ENCODE data around the gene CHTOP. TPM values are rescaled to one million over a fixed set of nuclear protein-coding genes. Genes with fewer than 3 reads are reported as not detected.

CHTOP gene
- polyA plus RNA-seq, 1 experiment: 36.8 TPM

DNA sequence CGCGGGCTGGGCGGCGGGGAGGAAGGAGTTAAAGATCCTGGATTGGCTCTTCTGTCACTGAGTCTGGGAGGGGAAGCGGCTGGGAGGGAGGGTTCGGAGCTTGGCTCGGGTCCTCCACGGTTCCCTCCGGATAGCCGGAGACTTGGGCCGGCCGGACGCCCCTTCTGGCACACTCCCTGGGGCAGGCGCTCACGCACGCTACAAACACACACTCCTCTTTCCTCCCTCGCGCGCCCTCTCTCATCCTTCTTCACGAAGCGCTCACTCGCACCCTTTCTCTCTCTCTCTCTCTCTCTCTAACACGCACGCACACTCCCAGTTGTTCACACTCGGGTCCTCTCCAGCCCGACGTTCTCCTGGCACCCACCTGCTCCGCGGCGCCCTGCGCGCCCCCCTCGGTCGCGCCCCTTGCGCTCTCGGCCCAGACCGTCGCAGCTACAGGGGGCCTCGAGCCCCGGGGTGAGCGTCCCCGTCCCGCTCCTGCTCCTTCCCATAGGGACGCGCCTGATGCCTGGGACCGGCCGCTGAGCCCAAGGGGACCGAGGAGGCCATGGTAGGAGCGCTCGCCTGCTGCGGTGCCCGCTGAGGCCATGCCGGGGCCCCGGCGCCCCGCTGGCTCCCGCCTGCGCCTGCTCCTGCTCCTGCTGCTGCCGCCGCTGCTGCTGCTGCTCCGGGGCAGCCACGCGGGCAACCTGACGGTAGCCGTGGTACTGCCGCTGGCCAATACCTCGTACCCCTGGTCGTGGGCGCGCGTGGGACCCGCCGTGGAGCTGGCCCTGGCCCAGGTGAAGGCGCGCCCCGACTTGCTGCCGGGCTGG is 44.9 kb downstream of the CHTOP start, which contains the start of gene NPR1:
Gene NPR1 (plus strand): TSS at position 170 of the 818 bp plus-strand sequence. CDS start 421 bp downstream, at position 591.
- peak within 1 kb of the TSS; percentile 29 for H3K4me3 ChIP-seq (ENCODE audit: low read depth, low read length)
- H3K36me3 ChIP-seq (ENCODE audit: control insufficient read depth, insufficient read depth, low read length): no peaks in the 10 kb centered on the region
- TF ChIP-seq, protein P1, sequence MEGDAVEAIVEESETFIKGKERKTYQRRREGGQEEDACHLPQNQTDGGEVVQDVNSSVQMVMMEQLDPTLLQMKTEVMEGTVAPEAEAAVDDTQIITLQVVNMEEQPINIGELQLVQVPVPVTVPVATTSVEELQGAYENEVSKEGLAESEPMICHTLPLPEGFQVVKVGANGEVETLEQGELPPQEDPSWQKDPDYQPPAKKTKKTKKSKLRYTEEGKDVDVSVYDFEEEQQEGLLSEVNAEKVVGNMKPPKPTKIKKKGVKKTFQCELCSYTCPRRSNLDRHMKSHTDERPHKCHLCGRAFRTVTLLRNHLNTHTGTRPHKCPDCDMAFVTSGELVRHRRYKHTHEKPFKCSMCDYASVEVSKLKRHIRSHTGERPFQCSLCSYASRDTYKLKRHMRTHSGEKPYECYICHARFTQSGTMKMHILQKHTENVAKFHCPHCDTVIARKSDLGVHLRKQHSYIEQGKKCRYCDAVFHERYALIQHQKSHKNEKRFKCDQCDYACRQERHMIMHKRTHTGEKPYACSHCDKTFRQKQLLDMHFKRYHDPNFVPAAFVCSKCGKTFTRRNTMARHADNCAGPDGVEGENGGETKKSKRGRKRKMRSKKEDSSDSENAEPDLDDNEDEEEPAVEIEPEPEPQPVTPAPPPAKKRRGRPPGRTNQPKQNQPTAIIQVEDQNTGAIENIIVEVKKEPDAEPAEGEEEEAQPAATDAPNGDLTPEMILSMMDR (IDR thresholded peaks at IDR 0.05; ENCODE audit: insufficient read depth, low read depth, low read length): no peak
- no peak for DNase-seq (ENCODE audit: low read depth)
- POLR2A ChIA-PET: no interaction called here
- H3K27me3 ChIP-seq (ENCODE audit: control insufficient read depth, insufficient read depth, low read length): peaks cover 38% of the 10 kb centered on the region
- CTCF ChIA-PET: interaction anchor here (0.6 to 4.5 kb wide), 20 partner anchors 8 to 1330 kb away, joined by 3 to 43 read pairs (median 4); partner anchors contain the start of genes ILF2 and RAB13

DNA sequence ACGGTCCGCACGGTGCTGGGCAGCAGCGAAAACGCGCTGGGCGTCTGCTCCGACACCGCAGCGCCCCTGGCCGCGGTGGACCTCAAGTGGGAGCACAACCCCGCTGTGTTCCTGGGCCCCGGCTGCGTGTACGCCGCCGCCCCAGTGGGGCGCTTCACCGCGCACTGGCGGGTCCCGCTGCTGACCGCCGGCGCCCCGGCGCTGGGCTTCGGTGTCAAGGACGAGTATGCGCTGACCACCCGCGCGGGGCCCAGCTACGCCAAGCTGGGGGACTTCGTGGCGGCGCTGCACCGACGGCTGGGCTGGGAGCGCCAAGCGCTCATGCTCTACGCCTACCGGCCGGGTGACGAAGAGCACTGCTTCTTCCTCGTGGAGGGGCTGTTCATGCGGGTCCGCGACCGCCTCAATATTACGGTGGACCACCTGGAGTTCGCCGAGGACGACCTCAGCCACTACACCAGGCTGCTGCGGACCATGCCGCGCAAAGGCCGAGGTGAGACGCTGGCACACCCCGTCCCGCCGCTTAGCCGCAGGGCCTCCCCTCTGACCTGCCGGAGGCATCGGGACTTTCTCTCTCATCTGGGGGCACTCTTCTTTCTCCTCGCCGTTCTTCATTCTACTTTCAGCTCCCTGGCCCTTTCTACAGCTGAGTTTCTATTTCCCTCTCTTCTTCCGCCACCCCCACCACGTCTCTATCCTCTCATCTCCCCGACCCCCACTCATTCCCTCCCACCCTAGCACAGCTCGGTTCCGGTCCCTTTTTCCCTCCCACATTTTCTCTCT is 45.7 kb downstream of the CHTOP start:
- peaks cover 40% of the 10 kb centered on the region for H3K27me3 ChIP-seq (ENCODE audit: control insufficient read depth, insufficient read depth, low read length)
- no peak for DNase-seq (ENCODE audit: low read depth)
- ChIA-PET POLR2A (no interaction called here), CTCF (interaction anchor here (0.8 to 4.5 kb wide), 11 partner anchors 8 to 1329 kb away, joined by 3 to 43 read pairs (median 4); partner anchors contain the start of genes ILF2 and RAB13)
- TF ChIP-seq, protein P1 (IDR thresholded peaks at IDR 0.05; ENCODE audit: insufficient read depth, low read depth, low read length): no peak
- H3K36me3 ChIP-seq (ENCODE audit: control insufficient read depth, insufficient read depth, low read length): no peaks in the 10 kb centered on the region
- H3K4me3 ChIP-seq (ENCODE audit: low read depth, low read length): peak overlapping the region; percentile 29

DNA sequence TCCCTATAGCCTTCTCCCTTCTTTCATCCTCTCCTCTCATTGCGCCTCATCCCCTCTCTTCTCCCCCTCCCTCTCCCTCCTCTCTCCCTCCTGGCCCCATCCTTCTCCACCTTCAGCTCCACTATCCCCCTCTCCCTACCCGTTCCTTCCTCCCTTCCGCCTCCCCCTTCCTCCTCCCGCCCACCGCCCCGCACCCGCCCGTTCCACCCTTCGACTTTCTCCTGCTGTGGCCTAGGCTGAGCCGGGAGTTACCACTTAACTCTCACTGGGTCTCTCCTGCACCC is 46.2 kb downstream of the CHTOP start:
- TF ChIP-seq, protein P1 (IDR thresholded peaks at IDR 0.05; ENCODE audit: insufficient read depth, low read depth, low read length): no peak
- peaks cover 43% of the 10 kb centered on the region for H3K27me3 ChIP-seq (ENCODE audit: control insufficient read depth, insufficient read depth, low read length)
- CTCF ChIA-PET: interaction anchor here (0.8 to 1.7 kb wide), 7 partner anchors 9 to 307 kb away, joined by 3 to 5 read pairs (median 3); partner anchors contain the start of genes ILF2 and RAB13
- DNase-seq (ENCODE audit: low read depth): no peak
- H3K36me3 ChIP-seq (ENCODE audit: control insufficient read depth, insufficient read depth, low read length): no peaks in the 10 kb centered on the region
- POLR2A ChIA-PET: no interaction called here
- no peak overlapping the region for H3K4me3 ChIP-seq (ENCODE audit: low read depth, low read length)

DNA sequence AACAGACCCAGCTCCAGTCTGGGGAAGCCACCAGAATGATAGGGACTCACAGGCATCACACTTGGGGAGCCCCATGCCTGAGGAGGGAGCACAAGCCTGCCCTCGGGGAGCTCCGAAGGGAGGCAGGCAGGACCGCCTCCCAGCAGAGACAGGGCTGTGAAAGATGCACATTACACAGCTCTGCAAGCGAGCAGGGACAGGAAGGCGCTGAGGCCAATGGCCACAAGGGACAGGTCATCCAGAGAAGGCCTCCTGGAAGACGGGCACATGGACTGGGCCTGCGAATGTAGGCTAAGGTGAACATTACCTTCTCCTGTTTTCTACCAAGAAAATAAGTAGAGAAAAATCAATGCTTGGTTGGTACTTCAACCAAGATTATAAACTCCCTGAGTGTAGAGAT is 48.9 kb downstream of the CHTOP start:
- TF ChIP-seq, protein P1 (IDR thresholded peaks at IDR 0.05; ENCODE audit: insufficient read depth, low read depth, low read length): no peak
- H3K36me3 ChIP-seq (ENCODE audit: control insufficient read depth, insufficient read depth, low read length): no peaks in the 10 kb centered on the region
- ChIA-PET POLR2A (no interaction called here), CTCF (no interaction called here)
- no peak overlapping the region for H3K4me3 ChIP-seq (ENCODE audit: low read depth, low read length)
- peaks cover 52% of the 10 kb centered on the region for H3K27me3 ChIP-seq (ENCODE audit: control insufficient read depth, insufficient read depth, low read length)
- DNase-seq (ENCODE audit: low read depth): no peak

DNA sequence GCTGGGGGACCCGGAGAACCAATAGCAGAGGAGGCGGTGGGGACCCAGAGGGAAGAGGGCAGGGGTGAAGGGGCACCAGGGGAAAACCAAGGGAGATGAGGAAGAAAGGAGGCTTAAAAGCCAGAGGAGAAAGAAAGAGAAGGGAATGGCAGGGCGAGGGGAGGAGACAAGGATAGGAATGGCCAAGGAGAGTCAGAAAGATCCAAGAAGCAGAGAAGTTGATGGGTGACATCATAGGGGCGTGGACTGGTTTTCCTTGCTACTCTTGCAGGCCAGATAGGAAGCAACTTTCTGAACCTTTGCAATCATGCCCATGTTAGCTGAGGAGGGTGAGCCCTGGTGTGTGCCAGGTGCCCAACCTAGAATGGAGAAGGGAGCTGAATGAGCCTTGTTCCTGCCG is 50.0 kb downstream of the CHTOP start:
- TF ChIP-seq, protein P1 (IDR thresholded peaks at IDR 0.05; ENCODE audit: insufficient read depth, low read depth, low read length): no peak

More for the DNA sequence above, 50.0 kb downstream of the CHTOP start:
- no peaks in the 10 kb centered on the region for H3K36me3 ChIP-seq (ENCODE audit: control insufficient read depth, insufficient read depth, low read length)
- no peak overlapping the region for H3K4me3 ChIP-seq (ENCODE audit: low read depth, low read length)
- H3K27me3 ChIP-seq (ENCODE audit: control insufficient read depth, insufficient read depth, low read length): peaks cover 42% of the 10 kb centered on the region
- CTCF ChIA-PET: no interaction called here
- POLR2A ChIA-PET: no interaction called here
- no peak for DNase-seq (ENCODE audit: low read depth)

All from BJ (cell line).